Osteocyte (in vitro differentiated cells): ENCODE data around the gene TMEM225B. TPM values are rescaled to one million over a fixed set of nuclear protein-coding genes. Genes with fewer than 3 reads are reported as not detected.
A peak's percentile ranks its signal among the peaks of the same experiment; 100 is the strongest.
"Not testable (repeated sequence)": the region's sequence is repeated elsewhere in the genome, so short reads cannot be mapped to it uniquely, and the experiment has no call there.

ENCODE experiments used
- DNase-seq: peaks from one replicate; pipeline ENCODE4 v3.0.0; 2021; ENCODE audit warnings: mixed read lengths; ENCODE audit not compliant: unreplicated experiment; ENCODE audit errors: extremely low spot score
- H3K27ac Mint-ChIP-seq: one replicate; pipeline ENCODE4 v1.8.0; 2021; ENCODE audit warnings: mild to moderate bottlenecking, mixed read lengths; ENCODE audit not compliant: unreplicated experiment
- H3K27me3 Mint-ChIP-seq: one replicate; pipeline ENCODE4 v1.8.0; 2021; ENCODE audit warnings: mixed read lengths; ENCODE audit not compliant: unreplicated experiment
- H3K36me3 Mint-ChIP-seq: one replicate; pipeline ENCODE4 v1.8.0; 2021; ENCODE audit warnings: mixed read lengths; ENCODE audit not compliant: unreplicated experiment
- H3K4me1 Mint-ChIP-seq: one replicate; pipeline ENCODE4 v1.8.0; 2021; ENCODE audit warnings: mixed read lengths; ENCODE audit not compliant: unreplicated experiment
- H3K4me3 Mint-ChIP-seq: one replicate; pipeline ENCODE4 v1.8.0; 2021; ENCODE audit warnings: mild to moderate bottlenecking, moderate library complexity, mixed read lengths; ENCODE audit not compliant: unreplicated experiment
- H3K9me3 Mint-ChIP-seq: one replicate; pipeline ENCODE4 v1.8.0; 2021; ENCODE audit warnings: mixed read lengths; ENCODE audit not compliant: unreplicated experiment
- CTCF ChIP-seq: fragments of 200-600 bp; sonication (generic); IDR thresholded peaks from 2 replicates; pipeline ENCODE4 v1.5.0; 2021; ENCODE audit warnings: antibody characterized with exemption, mild to moderate bottlenecking, moderate library complexity
- long read RNA-seq: library from polyadenylated mRNA; unstranded; transcript quantifications from one replicate; pipeline ENCODE4 v2.0.0, GENCODE V29; 2021
- total RNA-seq: library from RNA; stranded (reverse); gene quantifications from 2 replicates; pipeline ENCODE4 v1.2.1, GENCODE V29; 2021

TMEM225B gene
- total RNA-seq = 1.1 and 1.6 TPM in 2 replicates
- long read RNA-seq = 0 reads

GRCh38 chr7:99597762-99598501 is at the start of gene TMEM225B:
Gene TMEM225B (plus strand): TSS chr7:99598267. CDS start chr7:99604389, 6,122 bp downstream.
- TF ChIP-seq CTCF = no peak
- no peak within 1 kb of the TSS for H3K4me3 Mint-ChIP-seq
- no peak within 1 kb of the TSS for H3K27ac Mint-ChIP-seq
- peak; percentile 84 for DNase-seq
- no peaks in the 10 kb centered on the region for H3K9me3 Mint-ChIP-seq
- no peaks in the 10 kb centered on the region for H3K4me1 Mint-ChIP-seq
- no peaks in the 10 kb centered on the region for H3K36me3 Mint-ChIP-seq
- H3K27me3 Mint-ChIP-seq = peaks cover 2% of the 10 kb centered on the region

GRCh38 chr7:99549545-99549944 is 48.5 kb upstream of the TMEM225B start:
- peaks cover 18% of the 10 kb centered on the region for H3K4me1 Mint-ChIP-seq
- H3K4me3 Mint-ChIP-seq = not testable (repeated sequence)

GRCh38 chr7:99551334-99551733 is 46.7 kb upstream of the TMEM225B start:
- peak overlapping the region; percentile 89 for H3K27ac Mint-ChIP-seq
- peaks cover 22% of the 10 kb centered on the region for H3K36me3 Mint-ChIP-seq
- TF ChIP-seq CTCF = no peak
- DNase-seq = no peak
- H3K4me1 Mint-ChIP-seq = peaks cover 18% of the 10 kb centered on the region
- H3K4me3 Mint-ChIP-seq = peak overlapping the region; percentile 83
- peaks cover 21% of the 10 kb centered on the region for H3K9me3 Mint-ChIP-seq
- H3K27me3 Mint-ChIP-seq = no peaks in the 10 kb centered on the region

More at GRCh38 chr7:99549545-99549944, 48.5 kb upstream of the TMEM225B start:
- H3K27ac Mint-ChIP-seq, DNase-seq, H3K27me3 Mint-ChIP-seq: not testable (repeated sequence)
- Mint-ChIP-seq H3K36me3 (peaks cover 22% of the 10 kb centered on the region), H3K9me3 (peaks cover 21% of the 10 kb centered on the region)

- Mint-ChIP-seq H3K27ac (peak within 1 kb of the TSS; percentile 89), H3K9me3 (peaks cover 16% of the 10 kb centered on the region), H3K36me3 (peaks cover 20% of the 10 kb centered on the region), H3K4me1 (peaks cover 18% of the 10 kb centered on the region), H3K27me3 (no peaks in the 10 kb centered on the region), H3K4me3 (peak within 1 kb of the TSS; percentile 83)
- TF ChIP-seq CTCF = no peak
- peak; percentile 88 for DNase-seq
Measured at GRCh38 chr7:99551767-99552463, 46.2 kb upstream of the TMEM225B start, which contains the start of gene FAM200A. Gene FAM200A (minus strand): TSS chr7:99552114. CDS start chr7:99548407, 3,707 bp downstream.

GRCh38 chr7:99553039-99553438 is 45.0 kb upstream of the TMEM225B start:
- H3K4me1 Mint-ChIP-seq = peaks cover 28% of the 10 kb centered on the region
- peaks cover 11% of the 10 kb centered on the region for H3K36me3 Mint-ChIP-seq
- H3K27ac Mint-ChIP-seq = no peak overlapping the region
- no peak for TF ChIP-seq CTCF
- no peaks in the 10 kb centered on the region for H3K27me3 Mint-ChIP-seq
- DNase-seq = no peak
- no peak overlapping the region for H3K4me3 Mint-ChIP-seq
- peaks cover 8% of the 10 kb centered on the region for H3K9me3 Mint-ChIP-seq
